GM12878 (cell line): ENCODE data around the gene GRIK4. TPM values are rescaled to one million over a fixed set of nuclear protein-coding genes. Genes with fewer than 3 reads are reported as not detected.

Experiments
- ATAC-seq: fragments of 200-7000 bp; cut with Tn5 transposase; 3 replicates; pipeline ENCODE4 v1.9.1; 2020; ENCODE audit warnings: mild to moderate bottlenecking, moderate library complexity
- BruUV-seq: library from RNA; stranded (reverse); fragments of 400-500 nt; replicated peaks from 2 replicates; lab custom pipeline; 2021; lab: Mats Ljungman, UMichigan
- CTCF ChIA-PET: fragments of 300-600 bp; sonication (Branson Sonifier 250); formaldehyde crosslinking; extraction: SDS; loops from one replicate; lab custom pipeline; 2021; ENCODE audit warnings: inconsistent platforms; lab: Yijun Ruan, JAX
- POLR2A ChIA-PET: fragments of 350-600 bp; formaldehyde crosslinking; extraction: SDS; loops from one replicate; lab custom pipeline; 2021; ENCODE audit warnings: inconsistent platforms; lab: Charles Lee
- RAD21 ChIA-PET: fragments of 300-600 bp; sonication (Branson Sonifier 250); formaldehyde crosslinking; loops from one replicate; lab custom pipeline; 2023; ENCODE audit warnings: antibody characterized with exemption; ENCODE audit not compliant: unreplicated experiment; lab: Charles Lee
- SMC1A ChIA-PET: fragments of 300-600 bp; sonication (Branson Sonifier 250); formaldehyde crosslinking; loops from one replicate; lab custom pipeline; 2023; ENCODE audit not compliant: unreplicated experiment, uncharacterized antibody; lab: Charles Lee
- DNase-seq: peaks from one replicate; pipeline ENCODE4 v3.0.0-alpha.2; 2011; ENCODE audit warnings: low read depth, low spot score
- FAIRE-seq: peaks from 3 replicates; lab custom pipeline; 2011; peaks lifted over from hg19 to GRCh38; lab: Jason Lieb, UNC
- H2AFZ ChIP-seq: 2 replicates; pipeline ENCODE4 v1.6.0; 2011; ENCODE audit warnings: low read depth, low read length, control low read depth; ENCODE audit not compliant: control insufficient read depth
- H3K27ac ChIP-seq: 2 replicates; pipeline ENCODE4 v1.5.1; 2011; ENCODE audit warnings: control low read depth; ENCODE audit not compliant: control insufficient read depth, insufficient read depth
- H3K27me3 ChIP-seq, 2 experiments: replicated peaks in 1 of 2; 2 replicates each; pipeline versions ENCODE4 v1.6.0 to v1.6.1; 2011; ENCODE audit warnings: low read length in 1 of 2; ENCODE audit not compliant: control insufficient read depth in 2 of 2, insufficient read depth in 2 of 2
- H3K36me3 ChIP-seq, 2 experiments: 2 replicates each; pipeline ENCODE4 v1.5.1; 2011; ENCODE audit warnings: low read length in 1 of 2; ENCODE audit not compliant: control insufficient read depth in 2 of 2, insufficient read depth in 2 of 2
- H3K4me1 ChIP-seq: 2 replicates; pipeline ENCODE4 v1.6.1; 2011; ENCODE audit warnings: mild to moderate bottlenecking, low read length, moderate library complexity, mixed read lengths; ENCODE audit not compliant: control insufficient read depth, insufficient read depth
- H3K4me2 ChIP-seq: 2 replicates; pipeline ENCODE4 v1.6.0; 2011; ENCODE audit warnings: control low read depth; ENCODE audit not compliant: control insufficient read depth, insufficient read depth
- H3K4me3 ChIP-seq: fragments of 200-600 bp; sonication (generic); 2 replicates; pipeline ENCODE4 v1.5.1; 2016
- H3K79me2 ChIP-seq: 2 replicates; pipeline ENCODE4 v1.6.0; 2011; ENCODE audit warnings: low read length; ENCODE audit not compliant: control insufficient read depth, insufficient read depth
- H3K9ac ChIP-seq: 2 replicates; pipeline ENCODE4 v1.8.0; 2011; ENCODE audit warnings: low read length, control low read depth, mixed read lengths; ENCODE audit not compliant: control insufficient read depth, insufficient read depth
- H3K9me3 ChIP-seq: replicated peaks from 3 replicates; pipeline ENCODE4 v1.5.1; 2011; ENCODE audit warnings: mild to moderate bottlenecking, low read length; ENCODE audit not compliant: control insufficient read depth, insufficient read depth
- H4K20me1 ChIP-seq: 2 replicates; pipeline ENCODE4 v1.6.0; 2011; ENCODE audit not compliant: control insufficient read depth, insufficient read depth
- ASH2L ChIP-seq: fragments of 300-600, 200-600 bp; sonication (generic); IDR thresholded peaks from 2 replicates; pipeline ENCODE4 v1.6.1; 2017; ENCODE audit warnings: low read depth, mild to moderate bottlenecking, borderline replicate concordance
- EP300 ChIP-seq, 2 experiments: fragments of 150-350 bp in 1 of 2; IDR thresholded peaks; 2 replicates each; pipeline ENCODE4 v1.6.1; 2011 to 2012; ENCODE audit warnings: low read depth in 2 of 2, low read length in 2 of 2, borderline replicate concordance in 1 of 2, improper control_type of control experiment in 1 of 2, inconsistent platforms in 1 of 2; ENCODE audit not compliant: control insufficient read depth in 1 of 2
- GATAD2B ChIP-seq: fragments of 450-650 bp; conservative IDR thresholded peaks from 2 replicates; pipeline ENCODE4 v1.6.1; 2017; ENCODE audit warnings: low read depth, mild to moderate bottlenecking, moderate library complexity
- JUND ChIP-seq: IDR thresholded peaks from 2 replicates; pipeline ENCODE4 v1.6.1; 2012; ENCODE audit warnings: low read depth, mild to moderate bottlenecking, low read length, improper control_type of control experiment, moderate library complexity
- LARP7 ChIP-seq: fragments of 450-650 bp; IDR thresholded peaks from 2 replicates; pipeline ENCODE4 v1.6.1; 2017; ENCODE audit warnings: mild to moderate bottlenecking
- NRF1 ChIP-seq: conservative IDR thresholded peaks from 2 replicates; pipeline ENCODE4 v1.6.1; 2011; ENCODE audit warnings: mild to moderate bottlenecking, low read depth, low read length, improper control_type of control experiment
- POLR2AphosphoS5 ChIP-seq: IDR thresholded peaks from 2 replicates; pipeline ENCODE4 v1.6.1; 2011; ENCODE audit warnings: mild to moderate bottlenecking, low read length, inconsistent platforms
- SP1 ChIP-seq: IDR thresholded peaks from one replicate; pipeline ENCODE4 v1.6.1; 2011; ENCODE audit warnings: low read depth, low read length
- TCF3 ChIP-seq: IDR thresholded peaks from 2 replicates; pipeline ENCODE4 v1.6.1; 2012; ENCODE audit warnings: low read depth, mild to moderate bottlenecking, low read length, borderline replicate concordance; ENCODE audit not compliant: insufficient read depth
- ZBTB11 ChIP-seq: fragments of 450-650 bp; formaldehyde crosslinking; IDR thresholded peaks from 2 replicates; pipeline ENCODE4 v1.5.0; 2022; ENCODE audit warnings: mild to moderate bottlenecking, missing genetic modification characterization
- ZNF217 ChIP-seq: fragments of 450-650 bp; IDR thresholded peaks from 2 replicates; pipeline ENCODE4 v1.6.1; 2017; ENCODE audit warnings: antibody characterized with exemption, mild to moderate bottlenecking
- ZNF274 ChIP-seq: IDR thresholded peaks from one replicate; pipeline ENCODE4 v1.8.0; 2011; ENCODE audit not compliant: insufficient read length, insufficient read depth
- WGBS: methylation state at CpG from one replicate; pipeline ENCODE4 v1.1.6; 2016; ENCODE audit warnings: low lambda C conversion rate; ENCODE audit not compliant: insufficient replicate concordance, insufficient coverage; ENCODE audit errors: missing lambda C conversion rate; 5-methylcytosine and 5-hydroxymethylcytosine counted together
- in situ Hi-C: fragments of 300-500 bp; cut with MboI; formaldehyde crosslinking; loops from 9 replicates; pipeline ENCODE4 v1.14.3; 2018; ENCODE audit warnings: mixed read lengths
- intact Hi-C: fragments of 100-400 bp; cut with micrococcal nuclease; formaldehyde crosslinking; loops from one replicate; pipeline ENCODE4 v1.14.2; 2022; ENCODE audit not compliant: unreplicated experiment
- polyA plus RNA-seq, 11 experiments: library from polyadenylated mRNA; depleted of rRNA in 4 of 11; unstranded in 6 of 11; stranded (reverse) in 5 of 11; fragments of >200 nt; fragmentation: Nextera tagmentation in 4 of 11; fragmentation: Illumina TruSeq in 1 of 11; extraction: Ambion mirVana in 4 of 11; extraction: Trizol in 1 of 11; gene quantifications; 1 replicate in 1 of 11; 2 replicates in 10 of 11; pipeline versions ENCODE4 v1.2.1 to v1.2.3, GENCODE V29; 2011 to 2016; ENCODE audit warnings: inconsistent platforms in 2 of 11, missing spikeins in 2 of 11, low read depth in 1 of 11
- total RNA-seq, 4 experiments: library from RNA; depleted of rRNA in 3 of 4; stranded (reverse); fragments of >200 nt in 3 of 4; fragmentation: Illumina TruSeq in 1 of 4; extraction: Trizol in 1 of 4; gene quantifications; 2 replicates each; pipeline versions ENCODE4 v1.2.1 to v1.2.3, GENCODE V29; 2013 to 2021

GRIK4 gene
- total and polyA plus RNA-seq, 10 of the 15 experiments (the other 5 are each of a cell fraction or from before 2014, with no cell fraction given): 0.33 to 3.6 (median 0.72) TPM

GRCh38 chr11:121029153-121029552 lies 517.6 kb downstream of the GRIK4 start (continued):
- TF ChIP-seq ZNF274: no peak
- no peak for TF ChIP-seq POLR2AphosphoS5
- TF ChIP-seq LARP7: no peak
- no peak for TF ChIP-seq SP1
- TF ChIP-seq ASH2L: no peak
- TF ChIP-seq NRF1: no peak
- TF ChIP-seq EP300 (IDR thresholded peaks at IDR 0.05; ENCODE audit: borderline replicate concordance in 1 of 2, control insufficient read depth in 1 of 2, low read depth in 2 of 2, low read length in 2 of 2): no peak
- TF ChIP-seq ZBTB11 (CRISPR knock-in tag): no peak
- TF ChIP-seq TCF3: no peak

DNA sequence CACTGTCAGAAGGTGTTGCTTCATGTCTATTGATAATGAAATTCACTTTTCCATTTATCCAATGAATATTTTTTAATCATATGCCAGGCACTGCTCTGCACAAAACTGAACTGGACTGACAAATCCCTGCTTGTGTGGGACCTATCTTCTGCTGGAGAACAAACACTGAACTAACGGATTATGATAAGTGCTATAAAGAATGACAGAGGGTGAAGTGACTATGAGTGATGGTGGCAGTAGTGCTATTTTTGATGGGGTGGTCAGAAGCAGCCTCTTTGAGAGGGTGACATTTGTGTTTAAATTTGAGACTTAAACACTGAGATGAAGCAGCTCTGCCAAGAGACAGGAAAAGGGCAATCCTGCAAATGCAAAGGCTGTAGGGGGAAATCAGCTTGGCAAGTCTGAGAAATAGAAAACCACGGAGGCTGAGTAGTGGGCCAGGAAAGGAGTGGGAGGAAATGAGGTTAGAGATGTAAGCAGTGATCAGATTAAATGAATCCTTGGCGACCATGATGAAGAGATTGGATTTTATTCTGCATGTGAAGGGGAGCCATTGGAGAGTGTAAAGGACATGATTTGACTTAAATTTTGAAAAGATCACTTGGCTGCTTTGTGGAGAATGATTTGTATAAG lies 518.4 kb downstream of the GRIK4 start:
- CTCF ChIA-PET: no interaction called here
- no peak overlapping the region for H2AFZ ChIP-seq
- no peak overlapping the region for H3K9ac ChIP-seq
- H4K20me1 ChIP-seq: no peaks in the 10 kb centered on the region
- SMC1A ChIA-PET: interaction anchor here (1.4 kb wide), 1 partner anchor 165 kb away, joined by 3 read pairs; no protein-coding TSS in a partner anchor
- TF ChIP-seq GATAD2B: no peak
- TF ChIP-seq ZNF217: no peak
- no peak for TF ChIP-seq JUND
- BruUV-seq: no TSS peak
- 53% methylated on average over 3 of the region's 3 CpGs for WGBS
- no peak overlapping the region for H3K27ac ChIP-seq
- no peak for ATAC-seq
- no peak overlapping the region for H3K4me2 ChIP-seq
- RAD21 ChIA-PET: no interaction called here
- no peaks in the 10 kb centered on the region for H3K27me3 ChIP-seq
- in situ Hi-C loops: no loop called here
- H3K4me1 ChIP-seq: peaks cover under 1% of the 10 kb centered on the region; the same call in 1 of the 2 replicates
- no peak for FAIRE-seq
- no peak for DNase-seq
- POLR2A ChIA-PET: no interaction called here
- no peak overlapping the region for H3K4me3 ChIP-seq
- peaks cover 12% of the 10 kb centered on the region for H3K79me2 ChIP-seq
- intact Hi-C loops: loop anchor here (10.0 kb wide), 1 partner anchor 265 kb away; the partner anchor contains the start of gene SC5D
- no peaks in the 10 kb centered on the region for H3K36me3 ChIP-seq
- H3K9me3 ChIP-seq: no peaks in the 10 kb centered on the region; the same call in 1 of the 3 replicates
